ENCODE results near the gene ASTN2. TPM values are rescaled to one million over a fixed set of nuclear protein-coding genes. Genes with fewer than 3 reads are reported as not detected.
"Not testable (repeated sequence)": the region's sequence is repeated elsewhere in the genome, so short reads cannot be mapped to it uniquely, and the experiment has no call there.

Gene ASTN2
- total and polyA plus RNA-seq, 2 donors: 3.1 to 10.2 TPM

DNA sequence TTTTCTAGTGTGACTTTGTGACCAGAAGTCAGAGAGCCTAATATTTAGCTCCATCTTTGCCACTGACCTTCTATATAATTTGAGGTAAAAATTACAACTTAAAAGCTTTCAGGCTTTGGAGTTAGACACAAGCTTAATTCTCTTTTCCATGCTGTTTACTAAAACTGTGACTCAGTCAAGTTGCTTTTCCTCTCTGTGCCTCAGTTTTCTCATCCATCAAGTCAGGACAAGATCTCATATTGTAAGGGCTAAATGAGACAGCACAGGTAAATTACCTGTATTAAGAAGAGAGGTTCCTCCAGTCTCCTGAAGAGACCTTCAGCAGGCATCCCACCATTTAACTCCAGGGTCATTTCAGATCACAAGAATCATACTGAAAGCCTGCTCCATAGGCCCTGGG lies 339.2 kb downstream of the ASTN2 start:
- Histone ChIP-seq H3K36me3 (ENCODE audit: insufficient read depth) (no peaks in the 10 kb centered on the region), H3K4me3 (ENCODE audit: low read depth, low read length) (no peak overlapping the region), H3K4me1 (ENCODE audit: insufficient read depth) (no peaks in the 10 kb centered on the region), H3K27ac (ENCODE audit: low read depth) (no peak overlapping the region)
- DNase-seq (ENCODE audit: extremely low spot score): no peak

GRCh38 chr9:117074784-117075520 lies 339.9 kb downstream of the ASTN2 start:
- no peak for DNase-seq (ENCODE audit: extremely low spot score)
- H3K36me3 ChIP-seq (ENCODE audit: insufficient read depth): no peaks in the 10 kb centered on the region
- no peaks in the 10 kb centered on the region for H3K4me1 ChIP-seq (ENCODE audit: insufficient read depth)
- WGBS: 37% methylated on average over 7 of the region's 7 CpGs
- no peak overlapping the region for H3K4me3 ChIP-seq (ENCODE audit: low read depth, low read length)
- H3K27ac ChIP-seq (ENCODE audit: low read depth): no peak overlapping the region

GRCh38 chr9:117074342-117074662 lies 340.6 kb downstream of the ASTN2 start:
- H3K4me1 ChIP-seq (ENCODE audit: insufficient read depth): no peaks in the 10 kb centered on the region
- no peak overlapping the region for H3K27ac ChIP-seq (ENCODE audit: low read depth)
- no peak for DNase-seq (ENCODE audit: extremely low spot score)
- H3K4me3 ChIP-seq (ENCODE audit: low read depth, low read length): no peak overlapping the region
- 69% methylated on average over 3 of the region's 3 CpGs for WGBS
- no peaks in the 10 kb centered on the region for H3K36me3 ChIP-seq (ENCODE audit: insufficient read depth)

DNA sequence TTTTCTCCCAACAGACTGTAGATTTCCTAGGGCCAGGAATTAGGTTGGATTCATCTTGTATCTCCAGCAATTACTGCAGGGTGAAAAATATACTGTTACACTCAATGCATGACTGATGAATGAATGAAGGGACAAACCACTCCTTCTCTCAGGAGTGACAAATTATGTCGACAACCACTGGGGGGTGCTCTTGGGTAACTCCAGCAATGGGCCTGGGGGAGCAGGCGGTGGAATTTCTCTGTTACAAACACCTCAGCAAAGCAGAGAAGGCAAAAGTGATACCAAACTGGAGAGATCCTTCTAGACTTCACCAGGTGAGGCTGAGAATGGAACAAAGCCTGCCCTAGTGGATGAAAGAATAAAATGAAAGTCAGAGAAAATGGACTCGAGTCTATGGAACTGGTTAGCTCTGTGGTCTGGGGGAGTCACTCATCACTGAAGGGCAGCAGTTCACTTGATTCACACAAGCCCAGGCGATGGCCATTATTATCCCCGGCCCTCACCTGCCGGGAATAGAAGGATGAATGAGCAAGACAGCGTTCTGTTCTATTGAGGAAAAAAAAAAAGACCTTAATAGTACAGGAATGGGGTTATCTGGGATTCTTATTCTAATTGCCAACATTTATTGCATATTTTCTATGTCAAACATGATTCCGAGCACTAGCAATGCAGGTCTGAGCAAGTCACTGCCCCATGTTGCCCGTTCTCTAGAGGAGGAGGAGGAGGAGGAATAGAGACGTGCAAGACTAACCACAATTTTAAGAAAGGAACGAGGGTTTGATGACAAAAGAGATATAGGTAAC lies 341.1 kb downstream of the ASTN2 start:
- H3K27ac ChIP-seq (ENCODE audit: low read depth): no peak overlapping the region
- no peaks in the 10 kb centered on the region for H3K4me1 ChIP-seq (ENCODE audit: insufficient read depth)
- no peaks in the 10 kb centered on the region for H3K36me3 ChIP-seq (ENCODE audit: insufficient read depth)
- 56% methylated on average over 11 of the region's 11 CpGs for WGBS
- H3K4me3 ChIP-seq (ENCODE audit: low read depth, low read length): no peak overlapping the region
- DNase-seq (ENCODE audit: extremely low spot score): peak; percentile 21

- no peaks in the 10 kb centered on the region for H3K4me1 ChIP-seq (ENCODE audit: insufficient read depth)
- H3K4me3 ChIP-seq (ENCODE audit: low read depth, low read length): no peak overlapping the region
- no peak overlapping the region for H3K27ac ChIP-seq (ENCODE audit: low read depth)
- WGBS: 85% methylated on average over 4 of the region's 4 CpGs
- DNase-seq (ENCODE audit: extremely low spot score): no peak
- H3K36me3 ChIP-seq (ENCODE audit: insufficient read depth): no peaks in the 10 kb centered on the region
These were observed 341.8 kb downstream of the ASTN2 start for GRCh38 chr9:117073071-117073470.

- DNase-seq (ENCODE audit: extremely low spot score): no peak
- H3K4me3 ChIP-seq (ENCODE audit: low read depth, low read length): no peak overlapping the region
- H3K36me3 ChIP-seq (ENCODE audit: insufficient read depth): no peaks in the 10 kb centered on the region
- no peaks in the 10 kb centered on the region for H3K4me1 ChIP-seq (ENCODE audit: insufficient read depth)
- no peak overlapping the region for H3K27ac ChIP-seq (ENCODE audit: low read depth)
- WGBS: 80% methylated on average over 3 of the region's 3 CpGs
These were observed 342.6 kb downstream of the ASTN2 start for GRCh38 chr9:117072216-117072615.

DNA sequence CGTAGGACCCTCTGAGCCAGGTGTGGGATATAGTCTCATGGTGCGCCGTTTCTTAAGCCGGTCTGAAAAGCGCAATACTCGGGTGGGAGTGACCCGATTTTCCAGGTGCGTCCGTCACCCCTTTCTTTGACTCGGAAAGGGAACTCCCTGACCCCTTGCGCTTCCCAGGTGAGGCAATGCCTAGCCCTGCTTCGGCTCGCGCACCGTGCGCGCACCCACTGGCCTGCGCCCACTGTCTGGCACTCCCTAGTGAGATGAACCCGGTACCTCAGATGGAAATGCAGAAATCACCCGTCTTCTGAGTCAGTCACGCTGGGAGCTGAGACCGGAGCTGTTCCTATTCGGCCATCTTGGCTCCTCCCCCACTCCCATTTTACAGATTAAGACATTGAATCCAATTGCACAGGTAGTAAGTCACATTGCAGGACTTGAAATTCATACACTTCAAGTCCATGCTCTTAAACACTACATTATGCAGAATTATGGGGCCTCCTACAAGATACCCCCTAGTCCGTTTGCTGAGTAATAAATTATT lies 343.1 kb downstream of the ASTN2 start:
- not testable (repeated sequence) for H3K4me3 ChIP-seq (ENCODE audit: low read depth, low read length); H3K27ac ChIP-seq (ENCODE audit: low read depth); H3K4me1 ChIP-seq (ENCODE audit: insufficient read depth); H3K36me3 ChIP-seq (ENCODE audit: insufficient read depth); DNase-seq (ENCODE audit: extremely low spot score)
- WGBS: 79% methylated on average over 24 of the region's 24 CpGs

- H3K27ac ChIP-seq (ENCODE audit: low read depth): no peak overlapping the region
These were observed 351.0 kb downstream of the ASTN2 start for GRCh38 chr9:117063721-117064471.

GRCh38 chr9:117060963-117061362 lies 353.9 kb downstream of the ASTN2 start:
- Histone ChIP-seq H3K36me3 (ENCODE audit: insufficient read depth) (no peaks in the 10 kb centered on the region), H3K4me1 (ENCODE audit: insufficient read depth) (no peaks in the 10 kb centered on the region), H3K27ac (ENCODE audit: low read depth) (no peak overlapping the region), H3K4me3 (ENCODE audit: low read depth, low read length) (no peak overlapping the region)
- DNase-seq (ENCODE audit: extremely low spot score): no peak

More at GRCh38 chr9:117063721-117064471, 351.0 kb downstream of the ASTN2 start:
- DNase-seq (ENCODE audit: extremely low spot score): no peak
- Histone ChIP-seq H3K36me3 (ENCODE audit: insufficient read depth) (no peaks in the 10 kb centered on the region), H3K4me1 (ENCODE audit: insufficient read depth) (no peaks in the 10 kb centered on the region), H3K4me3 (ENCODE audit: low read depth, low read length) (no peak overlapping the region)
- 40% methylated on average over 10 of the region's 10 CpGs for WGBS

DNA sequence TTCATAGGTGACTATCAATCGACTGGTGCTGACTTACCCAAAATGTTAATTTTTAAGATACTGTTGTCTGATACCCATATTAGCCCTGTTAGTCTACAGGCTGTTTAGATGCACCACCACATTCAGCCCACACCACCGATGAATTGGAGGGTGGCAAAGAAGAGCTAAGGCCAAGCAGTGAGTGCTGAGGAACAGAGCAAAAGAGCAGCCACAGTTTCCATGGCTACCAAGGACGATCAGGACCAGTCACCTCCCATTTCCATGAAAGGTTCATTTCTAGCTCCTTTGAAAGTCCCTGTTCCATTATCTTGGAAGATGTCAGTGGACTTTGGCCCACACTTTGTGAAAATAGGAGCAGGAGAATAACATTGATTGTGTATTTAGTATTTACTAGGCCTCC lies 364.9 kb downstream of the ASTN2 start:
- WGBS: 75% methylated on average over 3 of the region's 3 CpGs
- no peaks in the 10 kb centered on the region for H3K36me3 ChIP-seq (ENCODE audit: insufficient read depth)
- DNase-seq (ENCODE audit: extremely low spot score): no peak
- no peaks in the 10 kb centered on the region for H3K4me1 ChIP-seq (ENCODE audit: insufficient read depth)
- no peak overlapping the region for H3K27ac ChIP-seq (ENCODE audit: low read depth)
- no peak overlapping the region for H3K4me3 ChIP-seq (ENCODE audit: low read depth, low read length)

- H3K4me3 ChIP-seq (ENCODE audit: low read depth, low read length): no peak overlapping the region
- DNase-seq (ENCODE audit: extremely low spot score): no peak
- H3K36me3 ChIP-seq (ENCODE audit: insufficient read depth): no peaks in the 10 kb centered on the region
- no peaks in the 10 kb centered on the region for H3K4me1 ChIP-seq (ENCODE audit: insufficient read depth)
- 85% methylated on average over 3 of the region's 3 CpGs for WGBS
- H3K27ac ChIP-seq (ENCODE audit: low read depth): no peak overlapping the region
These were observed 368.1 kb downstream of the ASTN2 start for GRCh38 chr9:117046666-117047327.

- no peaks in the 10 kb centered on the region for H3K4me1 ChIP-seq (ENCODE audit: insufficient read depth)
- H3K4me3 ChIP-seq (ENCODE audit: low read depth, low read length): no peak overlapping the region
- no peaks in the 10 kb centered on the region for H3K36me3 ChIP-seq (ENCODE audit: insufficient read depth)
- H3K27ac ChIP-seq (ENCODE audit: low read depth): no peak overlapping the region
- WGBS: 29% methylated on average over 4 of the region's 4 CpGs
- DNase-seq (ENCODE audit: extremely low spot score): no peak
These were observed 370.6 kb downstream of the ASTN2 start for GRCh38 chr9:117044241-117044640.

DNA sequence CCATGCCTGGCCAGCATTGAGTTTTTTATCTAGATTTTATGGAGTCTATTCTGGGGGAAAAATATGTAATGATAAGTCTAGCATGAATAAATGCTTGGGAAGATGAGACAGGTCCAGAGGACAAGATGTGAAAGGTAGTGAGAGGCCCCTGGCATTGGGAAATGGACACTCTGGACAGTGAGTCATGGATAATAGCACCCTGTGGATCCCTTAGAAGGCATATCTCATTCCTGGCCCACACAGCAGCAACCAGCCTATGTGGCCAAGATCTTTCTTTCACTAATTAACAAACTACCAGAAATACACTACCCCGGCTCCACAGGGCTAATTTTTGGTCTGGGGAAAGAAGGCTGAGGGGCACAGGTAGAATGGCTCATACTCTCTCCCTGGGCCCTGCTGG lies 371.7 kb downstream of the ASTN2 start:
- DNase-seq (ENCODE audit: extremely low spot score): no peak
- Histone ChIP-seq H3K36me3 (ENCODE audit: insufficient read depth) (no peaks in the 10 kb centered on the region), H3K27ac (ENCODE audit: low read depth) (no peak overlapping the region), H3K4me3 (ENCODE audit: low read depth, low read length) (no peak overlapping the region), H3K4me1 (ENCODE audit: insufficient read depth) (no peaks in the 10 kb centered on the region)
- WGBS: 90% methylated on average over 1 of the region's 1 CpG

Data from urinary bladder (tissue), 4 donors.